MG63 (cell line): Measurements from ENCODE around the gene RASAL1. TPM values are rescaled to one million over a fixed set of nuclear protein-coding genes. Genes with fewer than 3 reads are reported as not detected.
"Not testable (repeated sequence)": the region's sequence is repeated elsewhere in the genome, so short reads cannot be mapped to it uniquely, and the experiment has no call there.

Experiments
- DNase-seq: peaks from one replicate; pipeline ENCODE4 v3.0.0-alpha.2; 2020
- H3K27me3 ChIP-seq: fragments of 250-450 bp; sonication (Bioruptor Pico); 2 replicates; pipeline ENCODE4 v1.5.1; 2020; ENCODE audit warnings: mild to moderate bottlenecking, moderate library complexity
- H3K36me3 ChIP-seq: fragments of 250-450 bp; sonication (Bioruptor Pico); 2 replicates; pipeline ENCODE4 v1.5.1; 2020; ENCODE audit warnings: mild to moderate bottlenecking, moderate library complexity
- H3K4me3 ChIP-seq: fragments of 250-450 bp; sonication (Bioruptor Pico); 2 replicates; pipeline ENCODE4 v1.5.1; 2020; ENCODE audit warnings: mild to moderate bottlenecking, moderate library complexity
- H3K9me3 ChIP-seq: fragments of 250-450 bp; sonication (Bioruptor Pico); 2 replicates; pipeline ENCODE4 v1.5.1; 2020; ENCODE audit warnings: mild to moderate bottlenecking, moderate library complexity
- total RNA-seq: library from RNA; depleted of rRNA; stranded (reverse); fragments of >200 nt; shearing (Covaris generic); gene quantifications from 2 replicates; pipeline ENCODE4 v1.2.3, GENCODE V29; 2014; ENCODE audit warnings: low replicate concordance

Gene RASAL1
- total RNA-seq, 1 experiment from 2014 or later, result not detected

DNA sequence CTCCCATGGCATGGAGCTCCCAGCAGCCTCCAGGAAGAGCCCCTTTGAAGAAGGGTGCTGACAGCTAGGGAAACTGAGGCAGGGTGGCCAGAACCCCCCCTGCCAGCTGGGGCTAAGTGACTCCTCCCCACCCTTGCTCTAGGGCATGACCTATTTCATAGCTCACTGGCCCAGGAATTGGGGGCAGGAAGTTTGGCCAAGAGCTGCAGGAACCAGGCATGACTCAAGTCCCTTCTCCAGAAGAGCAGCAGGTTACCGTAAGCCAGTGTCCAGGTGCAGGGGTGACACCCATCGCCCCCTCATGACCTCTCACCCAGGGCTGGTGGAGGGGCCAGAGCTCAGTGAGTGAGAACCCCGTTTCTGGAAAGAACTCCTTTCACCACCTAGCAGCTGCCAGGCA lies 1.9 kb downstream of the RASAL1 start:
- Histone ChIP-seq H3K36me3 (no peaks in the 10 kb centered on the region), H3K9me3 (no peaks in the 10 kb centered on the region), H3K4me3 (no peak overlapping the region), H3K27me3 (no peaks in the 10 kb centered on the region)
- no peak for DNase-seq

DNA sequence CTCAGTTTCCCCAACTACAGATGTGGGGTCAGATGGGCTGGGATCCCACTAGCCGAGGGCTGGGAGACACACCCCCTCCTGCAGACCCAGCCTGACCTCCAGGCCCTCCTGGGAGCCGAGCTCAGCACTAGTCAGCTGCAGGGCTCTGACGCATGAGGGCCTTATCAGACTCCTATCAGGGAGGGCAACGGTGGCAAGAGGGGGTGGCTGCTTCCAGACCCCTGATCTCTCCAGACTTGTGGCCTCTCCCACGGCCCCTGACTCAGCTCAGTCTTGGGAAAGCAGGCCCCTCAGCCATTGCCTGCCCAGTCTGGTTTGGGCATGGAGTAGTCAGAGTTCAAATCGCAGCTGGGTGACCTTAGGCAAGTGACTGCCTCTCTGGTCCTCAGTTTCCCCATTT lies 2.5 kb downstream of the RASAL1 start:
- Histone ChIP-seq H3K36me3 (no peaks in the 10 kb centered on the region), H3K4me3 (no peak overlapping the region), H3K27me3 (no peaks in the 10 kb centered on the region; the same call in 1 of the 2 replicates), H3K9me3 (no peaks in the 10 kb centered on the region)
- no peak for DNase-seq

- Histone ChIP-seq H3K36me3 (no peaks in the 10 kb centered on the region), H3K9me3 (no peaks in the 10 kb centered on the region), H3K4me3 (no peak overlapping the region), H3K27me3 (no peaks in the 10 kb centered on the region; the same call in 1 of the 2 replicates)
- DNase-seq, result no peak
These were observed 4.0 kb downstream of the RASAL1 start for GRCh38 chr12:113131556-113131955.

DNA sequence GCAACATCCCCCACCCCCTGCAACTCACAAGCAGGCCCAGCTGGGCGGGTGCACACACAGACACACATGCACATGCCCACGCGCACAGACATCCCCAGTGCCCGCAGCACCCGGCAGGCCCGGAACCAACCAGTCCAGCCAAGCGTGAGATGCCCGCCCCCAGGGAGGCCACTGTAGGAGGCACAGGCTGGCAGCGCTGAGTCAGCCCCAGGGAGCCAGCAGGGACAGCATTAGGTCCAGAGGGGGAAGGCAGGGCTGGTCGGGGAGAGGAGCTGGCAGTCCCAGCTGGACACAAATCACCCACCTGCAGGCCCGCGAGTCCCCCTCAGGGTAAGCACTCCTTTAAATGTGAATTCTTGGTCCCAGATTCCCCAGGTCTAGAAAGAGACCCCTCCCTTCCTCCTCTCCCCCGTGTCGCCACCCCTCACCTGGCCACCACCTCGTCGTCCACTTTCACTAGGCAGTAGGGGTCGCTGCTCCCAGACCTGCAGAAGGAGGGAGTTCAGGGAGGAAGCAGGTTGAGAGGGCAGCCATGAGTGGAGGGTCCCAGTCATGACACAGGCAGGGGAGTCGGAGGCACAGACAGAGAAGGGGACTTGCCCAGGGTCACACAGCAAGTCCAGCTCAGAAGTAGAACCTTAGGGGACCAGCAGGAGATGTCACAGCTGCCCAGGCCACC lies 5.0 kb downstream of the RASAL1 start:
- no peaks in the 10 kb centered on the region for H3K9me3 ChIP-seq
- no peaks in the 10 kb centered on the region for H3K36me3 ChIP-seq
- no peak overlapping the region for H3K4me3 ChIP-seq
- peak; percentile 36 for DNase-seq
- H3K27me3 ChIP-seq, result no peaks in the 10 kb centered on the region; the same call in 1 of the 2 replicates

DNA sequence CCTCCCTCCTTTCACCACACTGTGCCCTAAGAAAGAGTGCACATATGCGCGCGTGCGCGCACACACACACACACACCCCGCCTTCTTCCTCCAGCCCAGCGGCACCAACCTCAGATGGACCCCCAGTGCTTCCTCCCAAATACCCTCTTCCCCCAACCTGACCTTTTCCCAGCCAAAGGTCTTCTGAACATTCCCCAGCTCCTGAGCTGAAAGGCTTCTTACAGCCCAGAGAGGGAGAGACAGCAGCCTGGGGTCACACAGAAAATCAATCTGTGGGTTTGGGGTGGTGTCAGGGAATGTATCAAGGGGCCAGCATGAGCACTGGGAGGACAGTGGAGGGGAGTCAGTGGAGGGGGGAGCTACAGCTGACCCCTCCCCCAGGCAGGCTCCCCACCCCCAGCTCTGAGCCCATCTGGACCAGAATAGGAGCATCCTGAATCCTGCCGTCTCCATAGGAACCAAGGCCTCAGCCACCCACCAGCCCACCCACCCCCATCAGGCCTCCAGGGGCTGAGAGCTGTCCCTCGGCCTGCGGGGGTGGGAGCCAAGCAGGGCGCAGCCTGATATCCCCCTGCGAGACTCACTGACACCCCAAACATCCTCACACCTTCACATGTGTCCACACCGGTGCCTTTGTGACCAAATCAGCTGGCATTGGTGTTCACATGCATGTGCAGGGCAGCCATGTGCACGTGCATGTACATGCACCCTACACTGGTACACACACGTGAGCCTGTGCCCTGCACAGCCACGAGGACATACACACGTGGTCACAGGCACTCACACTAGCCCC lies 5.7 kb downstream of the RASAL1 start:
- no peaks in the 10 kb centered on the region for H3K36me3 ChIP-seq
- H3K27me3 ChIP-seq, result no peaks in the 10 kb centered on the region; the same call in 1 of the 2 replicates
- no peak for DNase-seq
- H3K4me3 ChIP-seq, result no peak overlapping the region
- H3K9me3 ChIP-seq, result no peaks in the 10 kb centered on the region

GRCh38 chr12:113128802-113129663 lies 6.5 kb downstream of the RASAL1 start:
- no peak for DNase-seq
- Histone ChIP-seq H3K36me3 (no peaks in the 10 kb centered on the region), H3K4me3 (no peak overlapping the region), H3K27me3 (no peaks in the 10 kb centered on the region; the same call in 1 of the 2 replicates), H3K9me3 (no peaks in the 10 kb centered on the region)

GRCh38 chr12:113127791-113128199 lies 7.8 kb downstream of the RASAL1 start:
- Histone ChIP-seq H3K9me3 (peaks cover 2% of the 10 kb centered on the region; the same call in 1 of the 2 replicates), H3K36me3 (no peaks in the 10 kb centered on the region), H3K27me3 (no peaks in the 10 kb centered on the region; the same call in 1 of the 2 replicates), H3K4me3 (no peak overlapping the region)
- no peak for DNase-seq

DNA sequence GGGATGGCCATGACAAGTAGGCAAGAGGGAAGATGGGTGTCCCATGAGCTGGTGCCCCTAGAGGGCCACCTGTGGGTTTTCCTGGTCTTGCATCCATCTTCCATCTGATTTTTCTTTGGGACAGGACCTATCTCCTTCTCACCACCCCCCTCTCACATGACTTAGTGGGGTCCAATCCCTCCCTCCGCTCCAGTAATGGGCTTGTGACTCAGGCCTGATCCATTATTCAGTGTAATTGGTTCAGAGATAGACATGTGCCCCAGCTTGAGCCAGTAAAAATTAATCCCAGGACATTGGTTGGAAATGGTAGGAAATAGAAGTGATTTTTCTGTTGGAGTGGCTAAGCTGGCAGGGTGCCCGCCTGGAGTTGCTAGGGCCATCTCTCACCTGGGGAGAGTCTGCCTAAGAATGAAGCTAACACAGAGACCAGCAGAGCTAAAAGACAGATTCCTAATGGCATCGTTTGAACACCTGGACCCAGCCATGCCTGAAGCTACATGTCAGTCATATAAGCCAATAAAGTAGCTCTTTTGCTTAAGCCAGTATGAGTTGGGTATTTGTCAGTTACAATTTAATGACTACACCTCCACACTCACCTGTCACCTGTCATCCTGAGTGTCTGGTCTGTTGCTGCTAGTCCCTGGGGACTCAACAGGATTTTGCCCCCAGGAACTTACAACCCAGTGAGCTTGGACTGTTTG lies 14.7 kb downstream of the RASAL1 start:
- no peak for DNase-seq
- no peaks in the 10 kb centered on the region for H3K36me3 ChIP-seq
- no peak overlapping the region for H3K4me3 ChIP-seq
- no peaks in the 10 kb centered on the region for H3K27me3 ChIP-seq
- peaks cover 2% of the 10 kb centered on the region; the same call in 1 of the 2 replicates for H3K9me3 ChIP-seq

GRCh38 chr12:113119980-113120669 lies 15.4 kb downstream of the RASAL1 start:
- no peak for DNase-seq
- no peak overlapping the region for H3K4me3 ChIP-seq
- peaks cover 2% of the 10 kb centered on the region; the same call in 1 of the 2 replicates for H3K9me3 ChIP-seq
- H3K27me3 ChIP-seq, result no peaks in the 10 kb centered on the region
- H3K36me3 ChIP-seq, result no peaks in the 10 kb centered on the region

GRCh38 chr12:113118142-113118541 lies 17.4 kb downstream of the RASAL1 start:
- peaks cover 2% of the 10 kb centered on the region; the same call in 1 of the 2 replicates for H3K9me3 ChIP-seq
- H3K4me3 ChIP-seq, result no peak overlapping the region
- no peaks in the 10 kb centered on the region for H3K27me3 ChIP-seq
- no peak for DNase-seq
- H3K36me3 ChIP-seq, result no peaks in the 10 kb centered on the region

- peak; percentile 45 for DNase-seq
- H3K4me3 ChIP-seq, H3K27me3 ChIP-seq, H3K36me3 ChIP-seq, H3K9me3 ChIP-seq: not testable (repeated sequence)
These were observed 17.9 kb downstream of the RASAL1 start for GRCh38 chr12:113117684-113118083.

- H3K36me3 ChIP-seq, result no peaks in the 10 kb centered on the region
- H3K9me3 ChIP-seq, result no peaks in the 10 kb centered on the region
- no peaks in the 10 kb centered on the region for H3K27me3 ChIP-seq
- peak; percentile 29 for DNase-seq
- H3K4me3 ChIP-seq, result no peak overlapping the region
These were observed 18.7 kb downstream of the RASAL1 start for GRCh38 chr12:113116875-113117274.

GRCh38 chr12:113115455-113116126 lies 20.0 kb downstream of the RASAL1 start:
- Histone ChIP-seq H3K36me3 (no peaks in the 10 kb centered on the region), H3K9me3 (no peaks in the 10 kb centered on the region), H3K27me3 (no peaks in the 10 kb centered on the region), H3K4me3 (no peak overlapping the region)
- no peak for DNase-seq

GRCh38 chr12:113114447-113115178 lies 20.9 kb downstream of the RASAL1 start:
- H3K9me3 ChIP-seq, result no peaks in the 10 kb centered on the region
- H3K36me3 ChIP-seq, result no peaks in the 10 kb centered on the region
- no peaks in the 10 kb centered on the region for H3K27me3 ChIP-seq
- H3K4me3 ChIP-seq, result no peak overlapping the region
- no peak for DNase-seq

GRCh38 chr12:113113397-113113796 lies 22.2 kb downstream of the RASAL1 start:
- H3K36me3 ChIP-seq, result no peaks in the 10 kb centered on the region
- H3K9me3 ChIP-seq, result no peaks in the 10 kb centered on the region
- no peak overlapping the region for H3K4me3 ChIP-seq
- no peak for DNase-seq
- no peaks in the 10 kb centered on the region for H3K27me3 ChIP-seq
